ENCODE data around the gene AGPAT4. TPM values are rescaled to one million over a fixed set of nuclear protein-coding genes. Genes with fewer than 3 reads are reported as not detected.

Gene AGPAT4
- total and polyA plus RNA-seq, 2 of the 4 experiments (the other 2 are of a cell fraction): 3.6 to 3.8 TPM

- Histone ChIP-seq H3K4me1 (ENCODE audit: control insufficient read depth, insufficient read depth, low read length) (peaks cover 3% of the 10 kb centered on the region), H3K27me3 (ENCODE audit: control insufficient read depth, insufficient read depth, low read length) (no peaks in the 10 kb centered on the region), H2AFZ (replicated peaks; ENCODE audit: low read length, poor library complexity) (no peak overlapping the region), H4K91ac (ENCODE audit: insufficient read depth, low read depth, low read length) (no peak overlapping the region), H3K9me3 (ENCODE audit: control insufficient read depth, insufficient read depth, low read length) (no peaks in the 10 kb centered on the region), H3K36me3 (ENCODE audit: control insufficient read depth, insufficient read depth, low read length) (peaks cover 4% of the 10 kb centered on the region; the same call in 1 of the 2 replicates), H3K79me1 (ENCODE audit: low read depth in 1 of 2, low read length in 2 of 2) (peaks cover 0 to 16% of the 10 kb centered on the region in 2 experiments; a peak in 1 of 4 replicates), H2AK5ac (ENCODE audit: low read depth, low read length) (no peak overlapping the region), H4K8ac (ENCODE audit: low read depth in 2 of 2, low read length in 2 of 2) (no peak overlapping the region), H4K5ac (ENCODE audit: low read depth, low read length) (no peak overlapping the region), H2BK120ac (ENCODE audit: low read depth, low read length) (no peak overlapping the region), H4K20me1 (ENCODE audit: insufficient read depth, low read length) (no peaks in the 10 kb centered on the region), H2AK9ac (replicated peaks; ENCODE audit: low read depth, low read length, poor library complexity) (no peak overlapping the region), H3K9ac (ENCODE audit: low read depth, low read length) (no peak overlapping the region), H2BK15ac (ENCODE audit: low read depth, low read length) (no peak overlapping the region), H3K9me1 (ENCODE audit: insufficient read depth, low read length) (peaks cover 10% of the 10 kb centered on the region), H3K4ac (ENCODE audit: low read depth, low read length) (no peak overlapping the region), H3K56ac (ENCODE audit: extremely low read depth, insufficient read depth, low read length) (no peak overlapping the region), H3K18ac (ENCODE audit: low read depth, low read length) (no peak overlapping the region), H3K4me3 (ENCODE audit: insufficient read depth, low read depth, low read length) (no peak overlapping the region), H2BK20ac (ENCODE audit: low read depth, low read length) (no peak overlapping the region), H3K27ac (ENCODE audit: insufficient read depth, low read length) (no peak overlapping the region), H2BK5ac (ENCODE audit: low read depth, low read length, poor library complexity, severe bottlenecking) (no peak overlapping the region), H3K23ac (ENCODE audit: low read depth, low read length) (no peak overlapping the region), H3K4me2 (ENCODE audit: low read depth, low read length) (no peak overlapping the region), H3K14ac (replicated peaks; ENCODE audit: low read depth, low read length) (no peak overlapping the region)
- no TSS peak for BruUV-seq (replicated peaks)
- ATAC-seq (ENCODE audit: low read depth) (no peak), DNase-seq (no peak)
- ChIA-PET POLR2A (ENCODE audit: unreplicated experiment) (no interaction called here), CTCF (no interaction called here)
- TF ChIP-seq MXI1 (IDR thresholded peaks at IDR 0.05; ENCODE audit: borderline replicate concordance, low read depth, low read length) (no peak), NFE2L2 (IDR thresholded peaks at IDR 0.05; ENCODE audit: low read depth, low read length) (no peak), FOS (IDR thresholded peaks at IDR 0.05; ENCODE audit: low read depth, low read length) (no peak), CEBPB (IDR thresholded peaks at IDR 0.05; ENCODE audit: low read depth, low read length) (no peak), MAZ (IDR thresholded peaks at IDR 0.05; ENCODE audit: borderline replicate concordance, low read depth, low read length) (no peak), CHD1 (IDR thresholded peaks at IDR 0.05; ENCODE audit: low read depth, low read length) (no peak), BHLHE40 (IDR thresholded peaks at IDR 0.05; ENCODE audit: low read depth, low read length) (no peak), RFX5 (IDR thresholded peaks at IDR 0.05; ENCODE audit: low read depth, low read length) (no peak), POLR2A (IDR thresholded peaks at IDR 0.05; ENCODE audit: low read depth, low read length) (no peak), RCOR1 (IDR thresholded peaks at IDR 0.05; ENCODE audit: insufficient replicate concordance, low read length) (no peak), MAFK (IDR thresholded peaks at IDR 0.05; ENCODE audit: low read depth, low read length) (no peak), SMC3 (IDR thresholded peaks at IDR 0.05; ENCODE audit: low read depth, low read length) (no peak), RAD21 (IDR thresholded peaks at IDR 0.05; ENCODE audit: low read length) (no peak)
- TF ChIP-seq, protein P1, sequence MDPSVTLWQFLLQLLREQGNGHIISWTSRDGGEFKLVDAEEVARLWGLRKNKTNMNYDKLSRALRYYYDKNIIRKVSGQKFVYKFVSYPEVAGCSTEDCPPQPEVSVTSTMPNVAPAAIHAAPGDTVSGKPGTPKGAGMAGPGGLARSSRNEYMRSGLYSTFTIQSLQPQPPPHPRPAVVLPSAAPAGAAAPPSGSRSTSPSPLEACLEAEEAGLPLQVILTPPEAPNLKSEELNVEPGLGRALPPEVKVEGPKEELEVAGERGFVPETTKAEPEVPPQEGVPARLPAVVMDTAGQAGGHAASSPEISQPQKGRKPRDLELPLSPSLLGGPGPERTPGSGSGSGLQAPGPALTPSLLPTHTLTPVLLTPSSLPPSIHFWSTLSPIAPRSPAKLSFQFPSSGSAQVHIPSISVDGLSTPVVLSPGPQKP (IDR thresholded peaks at IDR 0.05; ENCODE audit: borderline replicate concordance, low read depth, low read length): no peak
- TF ChIP-seq, protein P2, sequence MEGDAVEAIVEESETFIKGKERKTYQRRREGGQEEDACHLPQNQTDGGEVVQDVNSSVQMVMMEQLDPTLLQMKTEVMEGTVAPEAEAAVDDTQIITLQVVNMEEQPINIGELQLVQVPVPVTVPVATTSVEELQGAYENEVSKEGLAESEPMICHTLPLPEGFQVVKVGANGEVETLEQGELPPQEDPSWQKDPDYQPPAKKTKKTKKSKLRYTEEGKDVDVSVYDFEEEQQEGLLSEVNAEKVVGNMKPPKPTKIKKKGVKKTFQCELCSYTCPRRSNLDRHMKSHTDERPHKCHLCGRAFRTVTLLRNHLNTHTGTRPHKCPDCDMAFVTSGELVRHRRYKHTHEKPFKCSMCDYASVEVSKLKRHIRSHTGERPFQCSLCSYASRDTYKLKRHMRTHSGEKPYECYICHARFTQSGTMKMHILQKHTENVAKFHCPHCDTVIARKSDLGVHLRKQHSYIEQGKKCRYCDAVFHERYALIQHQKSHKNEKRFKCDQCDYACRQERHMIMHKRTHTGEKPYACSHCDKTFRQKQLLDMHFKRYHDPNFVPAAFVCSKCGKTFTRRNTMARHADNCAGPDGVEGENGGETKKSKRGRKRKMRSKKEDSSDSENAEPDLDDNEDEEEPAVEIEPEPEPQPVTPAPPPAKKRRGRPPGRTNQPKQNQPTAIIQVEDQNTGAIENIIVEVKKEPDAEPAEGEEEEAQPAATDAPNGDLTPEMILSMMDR (conservative IDR thresholded peaks at IDR 0.05; ENCODE audit: low read depth, low read length): no peak
- TF ChIP-seq, protein P3, sequence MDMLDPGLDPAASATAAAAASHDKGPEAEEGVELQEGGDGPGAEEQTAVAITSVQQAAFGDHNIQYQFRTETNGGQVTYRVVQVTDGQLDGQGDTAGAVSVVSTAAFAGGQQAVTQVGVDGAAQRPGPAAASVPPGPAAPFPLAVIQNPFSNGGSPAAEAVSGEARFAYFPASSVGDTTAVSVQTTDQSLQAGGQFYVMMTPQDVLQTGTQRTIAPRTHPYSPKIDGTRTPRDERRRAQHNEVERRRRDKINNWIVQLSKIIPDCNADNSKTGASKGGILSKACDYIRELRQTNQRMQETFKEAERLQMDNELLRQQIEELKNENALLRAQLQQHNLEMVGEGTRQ (IDR thresholded peaks at IDR 0.05; ENCODE audit: low read depth, low read length): no peak
- WGBS, 2 experiments (ENCODE audit: extremely low coverage in 2 of 2, insufficient read length in 1 of 2): 100% methylated on average over 1 of the region's 6 CpGs; no CpG with 5 or more reads in 1 of the 2 experiments
- dilution Hi-C loops (cut with HindIII; ENCODE audit: low sequenced_read_pairs, unreplicated experiment) (no loop called here), intact Hi-C loops (cut with micrococcal nuclease) (no loop called here), in situ Hi-C loops (cut with MboI; ENCODE audit: low sequenced_read_pairs) (loop anchor here (25.0 kb wide), 1 partner anchor 278 kb away; the partner anchor contains the start of gene MAP3K4)
Measured at GRCh38 chr6:161265554-161265953, 8.3 kb downstream of the AGPAT4 start.
